ENCODE data around the gene IDUA. TPM values are rescaled to one million over a fixed set of nuclear protein-coding genes. Genes with fewer than 3 reads are reported as not detected.

IDUA gene
- total and polyA plus RNA-seq, 4 donors = 3.0 to 4.5 (median 3.8) TPM

- Histone ChIP-seq H3K9ac (ENCODE audit: low read depth in 1 of 2, low read length in 2 of 2) (peak overlapping the region in 1 of 2 donors; percentile 27), H3K27ac (ENCODE audit: low read depth in 1 of 2, low read length in 2 of 2) (no peak overlapping the region)
- TF ChIP-seq REST (IDR thresholded peaks at IDR 0.05) = no peak
- TF ChIP-seq RAD21 (IDR thresholded peaks at IDR 0.05) = no peak
- no peak for TF ChIP-seq CTCF (IDR thresholded peaks at IDR 0.05; ENCODE audit: low read depth, low read length, missing input control)
- no peak for TF ChIP-seq JUND (IDR thresholded peaks at IDR 0.05)
- no peak for TF ChIP-seq NR2F2 (IDR thresholded peaks at IDR 0.05)
- TF ChIP-seq TAF1 (conservative IDR thresholded peaks at IDR 0.05) = no peak
- TF ChIP-seq RXRA (IDR thresholded peaks at IDR 0.05) = no peak
- no peak for TF ChIP-seq YY1 (IDR thresholded peaks at IDR 0.05)
- TF ChIP-seq HNF4G (IDR thresholded peaks at IDR 0.05) = no peak
- TF ChIP-seq, protein P1, sequence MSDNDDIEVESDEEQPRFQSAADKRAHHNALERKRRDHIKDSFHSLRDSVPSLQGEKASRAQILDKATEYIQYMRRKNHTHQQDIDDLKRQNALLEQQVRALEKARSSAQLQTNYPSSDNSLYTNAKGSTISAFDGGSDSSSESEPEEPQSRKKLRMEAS (IDR thresholded peaks at IDR 0.05) = no peak
- TF ChIP-seq EGR1 (IDR thresholded peaks at IDR 0.05; ENCODE audit: low read depth in 2 of 2) = no peak
- TF ChIP-seq HNF4A (conservative IDR thresholded peaks at IDR 0.05) = no peak
These were observed 14.0 kb upstream of the IDUA start for GRCh38 chr4:972651-973424.

GRCh38 chr4:973431-974397, 13.1 kb upstream of the IDUA start, which contains the start of gene DGKQ:
Gene DGKQ, minus strand, starts transcription at chr4:973569. Its CDS starts 87 bp downstream, at chr4:973482.
- no peak within 1 kb of the TSS for H3K27ac ChIP-seq (ENCODE audit: low read depth in 1 of 2, low read length in 2 of 2)
- H3K27me3 ChIP-seq (ENCODE audit: control insufficient read depth in 4 of 4, insufficient read depth in 4 of 4, low read length in 3 of 4) = no peaks in the 10 kb centered on the region
- TF ChIP-seq, protein P1 (IDR thresholded peaks at IDR 0.05) = no peak
- no peak for TF ChIP-seq TAF1 (conservative IDR thresholded peaks at IDR 0.05)
- H3K9me3 ChIP-seq (ENCODE audit: control insufficient read depth in 4 of 4, low read length in 3 of 4) = no peaks in the 10 kb centered on the region
- no peaks in the 10 kb centered on the region for H3K36me3 ChIP-seq (ENCODE audit: control insufficient read depth in 4 of 4, insufficient read depth in 3 of 4, low read depth in 1 of 4, low read length in 3 of 4)
- DNase-seq (ENCODE audit: low spot score) = peak; percentile 95
- peak within 1 kb of the TSS in 1 of 2 donors; percentile 27 for H3K9ac ChIP-seq (ENCODE audit: low read depth in 1 of 2, low read length in 2 of 2)
- 27% methylated on average over 123 of the region's 123 CpGs for WGBS
- peaks cover 13 to 20% (median 16%) of the 10 kb centered on the region in 4 donors for H3K4me1 ChIP-seq (ENCODE audit: control insufficient read depth in 4 of 4, insufficient read depth in 4 of 4, low read length in 3 of 4)
- peak within 1 kb of the TSS; percentile 66 to 93 (median 78) for H3K4me3 ChIP-seq (ENCODE audit: low read depth in 1 of 3, low read length in 3 of 3)

More at GRCh38 chr4:972651-973424, 14.0 kb upstream of the IDUA start:
- Histone ChIP-seq H3K9me3 (ENCODE audit: control insufficient read depth in 4 of 4, low read length in 3 of 4) (no peaks in the 10 kb centered on the region), H3K36me3 (ENCODE audit: control insufficient read depth in 4 of 4, insufficient read depth in 3 of 4, low read depth in 1 of 4, low read length in 3 of 4) (no peaks in the 10 kb centered on the region), H3K27me3 (ENCODE audit: control insufficient read depth in 4 of 4, insufficient read depth in 4 of 4, low read length in 3 of 4) (no peaks in the 10 kb centered on the region), H3K4me1 (ENCODE audit: control insufficient read depth in 4 of 4, insufficient read depth in 4 of 4, low read length in 3 of 4) (peaks cover 13 to 20% (median 16%) of the 10 kb centered on the region in 4 donors), H3K4me3 (ENCODE audit: low read depth in 1 of 3, low read length in 3 of 3) (peak overlapping the region; percentile 66 to 93 (median 78))
- DNase-seq (ENCODE audit: low spot score) = no peak
- 1% methylated on average over 65 of the region's 65 CpGs for WGBS

All from liver (tissue), 9 donors.